GM12891 (cell line): ENCODE data around the gene TNFAIP3.

Source experiments
- DNase-seq: peaks from one replicate; pipeline ENCODE4 v3.0.0; 2011; ENCODE audit warnings: low spot score; ENCODE audit not compliant: insufficient read length
- FAIRE-seq: peaks from 2 replicates; lab custom pipeline; 2011; peaks lifted over from hg19 to GRCh38; lab: Jason Lieb, UNC
- PAX5 ChIP-seq: IDR thresholded peaks from 2 replicates; pipeline ENCODE4 v1.6.1; 2011; ENCODE audit warnings: low read length, moderate library complexity, mild to moderate bottlenecking; ENCODE audit not compliant: insufficient read depth, severe bottlenecking
- POLR2A ChIP-seq: IDR thresholded peaks from 2 replicates; pipeline ENCODE4 v1.6.1; 2011; ENCODE audit warnings: low read depth, low read length, control low read depth
- POLR2AphosphoS5 ChIP-seq: IDR thresholded peaks from 2 replicates; pipeline ENCODE4 v1.6.1; 2011; ENCODE audit warnings: low read depth, low read length, control low read depth
- POU2F2 ChIP-seq: IDR thresholded peaks from 2 replicates; pipeline ENCODE4 v1.6.1; 2011; ENCODE audit warnings: low read depth, mild to moderate bottlenecking, control low read depth, low read length, moderate library complexity
- SPI1 ChIP-seq: IDR thresholded peaks from 2 replicates; pipeline ENCODE4 v1.6.1; 2011; ENCODE audit warnings: low read depth, low read length, control low read depth
- TAF1 ChIP-seq: IDR thresholded peaks from 2 replicates; pipeline ENCODE4 v1.6.1; 2011; ENCODE audit warnings: low read depth, low read length, control low read depth

TNFAIP3 gene

GRCh38 chr6:137921823-137922222 is 54.8 kb downstream of the TNFAIP3 start:
- FAIRE-seq (peak; percentile 93), DNase-seq (no peak)

DNA sequence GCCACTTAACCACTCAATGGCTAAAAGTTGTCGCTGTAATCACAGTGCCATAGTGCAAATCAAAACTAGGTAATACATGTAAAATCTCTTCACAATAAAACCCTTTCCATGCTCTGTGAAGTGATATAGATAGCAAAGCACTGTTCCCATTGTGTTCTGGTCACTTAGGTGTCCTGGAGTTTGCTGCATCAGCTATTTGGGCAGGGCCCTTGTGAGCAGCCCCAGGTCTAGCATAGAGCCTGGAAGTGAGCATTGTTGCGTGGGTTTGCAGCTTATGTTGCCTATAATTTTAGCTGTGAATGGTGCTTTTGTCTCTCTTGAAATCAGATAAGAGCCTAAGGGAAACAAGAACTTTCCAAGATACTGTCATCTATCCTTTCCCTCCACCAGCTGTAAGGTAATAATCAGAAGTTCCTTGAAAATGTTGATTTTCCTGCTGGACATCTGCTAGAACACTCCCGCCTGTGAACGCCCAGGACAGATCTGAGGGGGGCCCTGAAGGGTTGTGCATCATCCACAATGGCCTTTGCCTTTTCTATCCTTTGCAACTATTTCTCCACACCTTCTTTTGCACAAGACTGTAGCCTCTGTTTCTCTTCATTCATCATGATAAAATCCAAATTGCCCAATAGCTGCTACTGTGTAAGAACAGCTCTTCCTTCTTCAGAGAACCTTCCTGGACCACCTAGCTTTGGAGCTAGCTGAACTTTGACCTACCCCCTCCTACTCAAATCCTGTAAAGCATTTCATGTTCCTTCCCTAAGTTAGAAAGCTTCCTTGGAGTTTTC is 57.0 kb downstream of the TNFAIP3 start:
- TF ChIP-seq POLR2A (no peak), SPI1 (no peak), TAF1 (no peak), PAX5 (no peak), POLR2AphosphoS5 (no peak), POU2F2 (no peak)
- FAIRE-seq (no peak), DNase-seq (no peak)

More at GRCh38 chr6:137921823-137922222, 54.8 kb downstream of the TNFAIP3 start:
- TF ChIP-seq POLR2A (no peak), POLR2AphosphoS5 (no peak), SPI1 (peak; percentile 49), PAX5 (no peak)

GRCh38 chr6:137925141-137925698 is 58.2 kb downstream of the TNFAIP3 start:
- TF ChIP-seq SPI1, result no peak
- DNase-seq, result no peak
- peak; percentile 9 for FAIRE-seq

GRCh38 chr6:137926207-137926731 is 59.2 kb downstream of the TNFAIP3 start:
- TF ChIP-seq POLR2A (no peak), POLR2AphosphoS5 (0 out of 2 replicates have a peak, but pooled peaks have one; percentile 28)
- DNase-seq (no peak), FAIRE-seq (peak; percentile 91)

DNA sequence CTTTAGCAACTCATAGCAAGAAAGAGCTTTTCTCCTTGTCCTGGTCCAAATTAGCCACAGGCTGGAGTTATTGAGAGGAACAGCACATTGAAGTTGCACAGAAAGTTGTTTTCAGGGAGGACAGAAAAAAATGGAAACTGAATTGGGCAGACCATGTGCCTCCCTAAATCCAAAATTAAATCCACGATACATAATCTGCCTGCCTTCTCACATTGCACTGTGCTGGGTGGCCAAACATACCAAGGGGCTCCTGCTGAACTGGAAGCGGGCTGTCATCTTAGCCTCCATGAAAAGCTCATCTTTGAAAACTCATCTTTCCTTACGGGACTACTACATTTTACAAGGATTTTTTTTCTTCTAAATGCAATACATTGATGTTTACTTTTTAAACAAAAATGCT is 59.9 kb downstream of the TNFAIP3 start:
- FAIRE-seq, result peak; percentile 48
- no peak for DNase-seq
- TF ChIP-seq SPI1, result no peak
- TF ChIP-seq POU2F2, result no peak
- no peak for TF ChIP-seq POLR2A
- TF ChIP-seq TAF1, result no peak
- TF ChIP-seq POLR2AphosphoS5, result no peak
- no peak for TF ChIP-seq PAX5

- peak; percentile 98 for FAIRE-seq
- TF ChIP-seq POLR2AphosphoS5, result peak; percentile 81
- peak; percentile 46 for TF ChIP-seq SPI1
- TF ChIP-seq POLR2A, result peak; percentile 77
- TF ChIP-seq POU2F2, result peak; percentile 84
- TF ChIP-seq TAF1, result peak; percentile 52; the same call in 1 of the 2 replicates
- TF ChIP-seq PAX5, result no peak
- DNase-seq, result no peak
Observed at GRCh38 chr6:137927777-137928218, 60.7 kb downstream of the TNFAIP3 start.

- TF ChIP-seq POLR2A (no peak), SPI1 (peak; percentile 72)
- FAIRE-seq, result peak; percentile 78
- no peak for DNase-seq
Observed at GRCh38 chr6:137928286-137928685, 61.2 kb downstream of the TNFAIP3 start.

DNA sequence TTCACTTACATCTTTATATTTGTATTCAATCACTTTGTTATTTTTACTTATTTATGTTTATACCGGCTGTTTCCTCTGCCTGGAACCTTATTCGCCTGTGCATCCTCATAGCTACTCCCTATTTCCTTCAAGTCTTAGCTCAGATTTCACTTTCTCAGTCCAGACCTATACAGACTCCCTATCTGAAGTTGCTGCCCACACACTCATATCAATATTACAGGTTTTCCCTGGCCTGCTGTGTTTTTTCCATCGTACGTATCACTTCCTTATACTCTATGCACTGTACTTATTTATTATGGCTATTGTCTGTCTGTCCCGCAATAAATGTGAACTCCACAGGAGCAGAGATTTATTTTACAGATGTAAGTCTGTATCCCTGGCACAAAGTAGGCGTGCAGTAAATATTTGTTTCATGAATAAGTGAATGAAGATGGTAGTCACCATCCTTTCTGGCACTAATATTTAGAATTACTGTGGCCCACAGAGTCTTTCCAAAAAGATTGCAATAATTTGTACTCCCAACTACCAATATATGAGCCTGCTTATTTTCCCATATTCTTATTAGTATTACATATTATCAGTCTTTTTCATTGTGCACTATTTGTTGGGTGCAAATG is 64.9 kb downstream of the TNFAIP3 start:
- no peak for DNase-seq
- TF ChIP-seq SPI1, result peak; percentile 72
- no peak for TF ChIP-seq PAX5
- peak; percentile 41 for FAIRE-seq
